Psoas muscle (tissue), 8 donors: ENCODE data around the gene MBTD1. TPM values are rescaled to one million over a fixed set of nuclear protein-coding genes. Genes with fewer than 3 reads are reported as not detected.

Source experiments
- ATAC-seq, 4 donors: fragments of 200-7000 bp; cut with Tn5 transposase; one replicate each; pipeline ENCODE4 v1.9.1; 2020; ENCODE audit warnings: moderate library complexity in 3 of 4, mild to moderate bottlenecking in 2 of 4
- DNase-seq, 2 donors: peaks; one replicate each; pipeline ENCODE4 v3.0.0-alpha.2; 2020
- H3K27ac ChIP-seq: fragments of 200-600 bp; one replicate; pipeline ENCODE4 v1.8.0; 2022
- H3K27me3 ChIP-seq, 3 donors: fragments of 200-600 bp in 1 of 3; one replicate each; pipeline versions ENCODE4 v1.6.1 to v1.8.0; 2013 to 2022; ENCODE audit warnings: low read length in 2 of 3, mild to moderate bottlenecking in 2 of 3, moderate library complexity in 1 of 3; ENCODE audit not compliant: insufficient read depth in 3 of 3
- H3K36me3 ChIP-seq, 2 donors: fragments of 200-600 bp in 1 of 2; one replicate each; pipeline versions ENCODE4 v1.6.1 to v1.8.0; 2013 to 2022; ENCODE audit warnings: low read depth in 1 of 2, mild to moderate bottlenecking in 1 of 2, moderate library complexity in 1 of 2; ENCODE audit not compliant: insufficient read depth in 1 of 2
- H3K4me1 ChIP-seq: fragments of 200-600 bp; one replicate; pipeline ENCODE4 v1.8.0; 2022
- H3K4me3 ChIP-seq: fragments of 200-600 bp; one replicate; pipeline ENCODE4 v1.8.0; 2022; ENCODE audit warnings: mild to moderate bottlenecking
- H3K9me3 ChIP-seq: fragments of 200-600 bp; one replicate; pipeline ENCODE4 v1.8.0; 2022
- WGBS, 3 donors: extraction: QIAGEN DNeasy Blood & Tissue Kit; methylation state at CpG; one replicate each; pipeline versions ENCODE4 v1.1.6 to v1.1.7; 2013; 5-methylcytosine and 5-hydroxymethylcytosine counted together
- intact Hi-C, 2 donors: fragments of 100-400 bp; cut with DNase I; formaldehyde crosslinking; loops; one replicate each; pipeline versions ENCODE4 v1.11.0 to v1.14.2; 2022
- polyA plus RNA-seq, 3 donors: library from polyadenylated mRNA; stranded (reverse); fragments of 200-250 nt; gene quantifications; one replicate each; pipeline ENCODE4 v1.2.3, GENCODE V29; 2013
- total RNA-seq, 4 donors: library from RNA; stranded (reverse); fragmentation: NEBNext Ultra II Directional in 2 of 4; extraction: Animal tissue kit (Norgen Biotek cat#: 25700) in 2 of 4; gene quantifications; one replicate each; pipeline versions ENCODE4 v1.2.1 to v1.2.4, GENCODE V29; 2021 to 2023
- TF ChIP-seq, protein P1 (sequence below): fragments of 200-600 bp; IDR thresholded peaks from one replicate; pipeline ENCODE4 v1.8.0; 2022; ENCODE audit warnings: antibody characterized with exemption
- donor health status: healthy with polysubstance abuse.
- donor health status: DM: no; HTN: no; CAD: no; lungs with moderate emphysema.
- donor health status: Bipolar disorder and iron deficiency.
- donor health status: healthy.
- donor health status: DM: yes; HTN: yes; CAD: no.
- donor health status: DM: no; HTN: no; CAD: no.
- donor health status: DM: no; HTN: no; CAD: no.
- donor health status: DM: yes; HTN: yes; CAD: no.

The MBTD1 gene
- total and polyA plus RNA-seq, 7 donors, result 2.7 to 7.2 (median 5.7) TPM

- no peak overlapping the region for H3K27ac ChIP-seq
- no peak for ATAC-seq
- H3K4me1 ChIP-seq, result no peaks in the 10 kb centered on the region
- no peak overlapping the region for H3K4me3 ChIP-seq
- intact Hi-C loops, result no loop called here
- peaks cover 0 to 92% of the 10 kb centered on the region in 2 donors for H3K36me3 ChIP-seq
- WGBS, 3 donors, result 80 to 87% (median 86%) methylated on average over 2 of the region's 2 CpGs
- TF ChIP-seq, protein P1, sequence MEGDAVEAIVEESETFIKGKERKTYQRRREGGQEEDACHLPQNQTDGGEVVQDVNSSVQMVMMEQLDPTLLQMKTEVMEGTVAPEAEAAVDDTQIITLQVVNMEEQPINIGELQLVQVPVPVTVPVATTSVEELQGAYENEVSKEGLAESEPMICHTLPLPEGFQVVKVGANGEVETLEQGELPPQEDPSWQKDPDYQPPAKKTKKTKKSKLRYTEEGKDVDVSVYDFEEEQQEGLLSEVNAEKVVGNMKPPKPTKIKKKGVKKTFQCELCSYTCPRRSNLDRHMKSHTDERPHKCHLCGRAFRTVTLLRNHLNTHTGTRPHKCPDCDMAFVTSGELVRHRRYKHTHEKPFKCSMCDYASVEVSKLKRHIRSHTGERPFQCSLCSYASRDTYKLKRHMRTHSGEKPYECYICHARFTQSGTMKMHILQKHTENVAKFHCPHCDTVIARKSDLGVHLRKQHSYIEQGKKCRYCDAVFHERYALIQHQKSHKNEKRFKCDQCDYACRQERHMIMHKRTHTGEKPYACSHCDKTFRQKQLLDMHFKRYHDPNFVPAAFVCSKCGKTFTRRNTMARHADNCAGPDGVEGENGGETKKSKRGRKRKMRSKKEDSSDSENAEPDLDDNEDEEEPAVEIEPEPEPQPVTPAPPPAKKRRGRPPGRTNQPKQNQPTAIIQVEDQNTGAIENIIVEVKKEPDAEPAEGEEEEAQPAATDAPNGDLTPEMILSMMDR, result no peak
- no peaks in the 10 kb centered on the region for H3K27me3 ChIP-seq
- no peaks in the 10 kb centered on the region for H3K9me3 ChIP-seq
- DNase-seq, result no peak
Measured at GRCh38 chr17:51289696-51290111, 29.9 kb upstream of the MBTD1 start.

- H3K4me1 ChIP-seq, result no peaks in the 10 kb centered on the region
- DNase-seq (no peak), ATAC-seq (no peak)
- H3K4me3 ChIP-seq, result no peak overlapping the region
- WGBS, 3 donors, result 96 to 98% (median 96%) methylated on average over 1 of the region's 1 CpG
- TF ChIP-seq, protein P1, result no peak
- intact Hi-C loops, result no loop called here
- no peak overlapping the region for H3K27ac ChIP-seq
- no peaks in the 10 kb centered on the region for H3K27me3 ChIP-seq
- no peaks in the 10 kb centered on the region for H3K9me3 ChIP-seq
- peaks cover 0 to 96% of the 10 kb centered on the region in 2 donors for H3K36me3 ChIP-seq
Measured at GRCh38 chr17:51287412-51287811, 27.6 kb upstream of the MBTD1 start.

DNA sequence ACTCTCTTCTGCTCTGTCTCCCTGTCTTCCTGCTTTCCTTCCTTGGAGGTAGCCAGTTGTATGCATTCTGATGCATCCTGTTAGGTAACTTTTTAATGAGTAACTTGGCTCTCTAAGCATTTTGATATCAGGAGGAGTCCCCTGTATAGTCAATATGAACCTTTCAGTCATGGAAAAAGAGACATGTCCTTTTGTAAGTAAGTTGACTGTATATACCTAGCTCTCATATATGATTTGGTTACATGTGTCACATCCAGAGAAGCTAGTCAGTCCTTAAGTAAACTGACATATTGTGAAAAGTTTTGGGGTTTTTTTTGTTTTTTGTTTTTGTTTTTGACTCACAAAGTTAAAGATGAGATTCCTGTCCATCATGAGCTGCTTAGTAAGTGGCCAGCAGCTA, 19.3 kb upstream of the MBTD1 start:
- Histone ChIP-seq H3K9me3 (no peaks in the 10 kb centered on the region), H3K27me3 (no peaks in the 10 kb centered on the region), H3K36me3 (peaks cover 5 to 97% of the 10 kb centered on the region in 2 donors), H3K4me1 (no peaks in the 10 kb centered on the region), H3K27ac (no peak overlapping the region), H3K4me3 (no peak overlapping the region)
- ATAC-seq (no peak), DNase-seq (no peak)
- TF ChIP-seq, protein P1, result no peak
- intact Hi-C loops, result no loop called here

GRCh38 chr17:51275381-51275780, 15.5 kb upstream of the MBTD1 start:
- H3K4me3 ChIP-seq, result no peak overlapping the region
- H3K27me3 ChIP-seq, result no peaks in the 10 kb centered on the region
- H3K9me3 ChIP-seq, result no peaks in the 10 kb centered on the region
- WGBS, 3 donors, result 93 to 100% (median 97%) methylated on average over 1 of the region's 1 CpG
- TF ChIP-seq, protein P1, result no peak
- DNase-seq (no peak), ATAC-seq (no peak)
- intact Hi-C loops, result no loop called here
- peaks cover 5 to 97% of the 10 kb centered on the region in 2 donors for H3K36me3 ChIP-seq
- H3K27ac ChIP-seq, result no peak overlapping the region
- H3K4me1 ChIP-seq, result no peaks in the 10 kb centered on the region

DNA sequence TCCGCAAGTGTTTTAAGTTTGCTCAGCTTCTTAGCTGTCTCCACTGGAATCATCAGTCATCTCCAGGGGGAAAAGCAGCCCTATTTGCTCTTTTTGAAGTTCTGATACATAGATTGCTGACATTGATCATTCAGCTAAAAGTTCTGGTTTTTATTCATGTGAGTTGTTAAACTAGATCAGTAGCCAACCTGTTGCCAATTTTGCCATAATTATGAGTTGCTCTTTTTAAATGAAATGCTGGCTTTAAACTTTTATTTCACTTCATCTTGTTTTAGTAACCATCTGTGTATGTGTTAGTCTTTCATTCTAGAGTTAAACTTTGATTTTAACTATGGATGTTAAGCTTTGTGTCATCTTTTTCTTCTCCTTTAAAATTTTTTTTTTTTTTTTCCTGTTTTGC, 13.0 kb upstream of the MBTD1 start:
- no peaks in the 10 kb centered on the region for H3K4me1 ChIP-seq
- no peaks in the 10 kb centered on the region for H3K9me3 ChIP-seq
- H3K4me3 ChIP-seq, result no peak overlapping the region
- TF ChIP-seq, protein P1, result no peak
- DNase-seq (no peak), ATAC-seq (no peak)
- H3K27ac ChIP-seq, result no peak overlapping the region
- 98 to 100% (median 100%) methylated on average over 1 of the region's 1 CpG for WGBS, 3 donors
- intact Hi-C loops, result no loop called here
- H3K27me3 ChIP-seq, result no peaks in the 10 kb centered on the region
- peaks cover 3 to 95% of the 10 kb centered on the region in 2 donors for H3K36me3 ChIP-seq
